ENCODE results near the gene TATDN3.
A peak's percentile ranks its signal among the peaks of the same experiment; 100 is the strongest.
"Not testable (repeated sequence)": the region's sequence is repeated elsewhere in the genome, so short reads cannot be mapped to it uniquely, and the experiment has no call there.

Gene TATDN3

GRCh38 chr1:212824201-212824600 is 32.5 kb downstream of the TATDN3 start:
- FAIRE-seq (no peak), DNase-seq (ENCODE audit: insufficient read length, low spot score) (no peak)
- no peak for TF ChIP-seq SPI1 (IDR thresholded peaks at IDR 0.05; ENCODE audit: low read depth, low read length)
- no peak for TF ChIP-seq POLR2A (IDR thresholded peaks at IDR 0.05; ENCODE audit: low read depth, low read length)
- no peak for TF ChIP-seq POLR2AphosphoS5 (IDR thresholded peaks at IDR 0.05; ENCODE audit: low read depth, low read length)
- no peak for TF ChIP-seq TAF1 (IDR thresholded peaks at IDR 0.05; ENCODE audit: low read depth, low read length)
- TF ChIP-seq PAX5 (IDR thresholded peaks at IDR 0.05; ENCODE audit: insufficient read depth, low read length, severe bottlenecking), result no peak
- no peak for TF ChIP-seq POU2F2 (IDR thresholded peaks at IDR 0.05; ENCODE audit: low read depth, low read length)

DNA sequence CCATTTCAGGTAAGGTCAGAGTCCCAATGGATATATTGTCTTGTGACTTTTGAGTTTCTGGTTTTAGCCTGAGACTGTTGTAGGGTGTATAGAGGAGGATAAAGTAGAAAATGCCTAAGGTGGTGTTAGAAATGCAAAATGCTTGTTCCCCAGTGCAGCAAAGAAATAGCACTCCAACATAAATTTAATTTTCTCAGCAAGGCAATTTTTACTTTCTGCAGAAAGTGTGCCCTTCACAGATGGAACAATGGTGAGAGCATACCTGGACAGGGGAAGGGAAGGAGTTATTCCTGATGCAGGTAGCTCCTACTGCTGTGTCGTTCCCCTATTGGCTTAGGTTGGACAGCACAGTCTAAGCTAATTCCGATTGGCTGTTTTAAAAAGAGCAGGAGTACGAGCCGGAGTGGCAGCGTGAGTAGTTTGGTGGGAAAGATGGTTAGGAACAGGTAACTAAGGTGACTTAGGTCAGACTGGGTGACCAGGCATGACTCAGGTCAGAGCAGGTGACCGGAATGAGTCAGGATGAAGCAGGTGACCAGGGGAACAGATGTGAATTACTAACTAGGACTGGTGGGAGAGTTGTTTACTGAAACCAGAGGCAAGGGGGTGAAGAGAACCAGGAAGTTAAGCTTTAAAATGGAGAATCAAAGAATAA is 34.2 kb downstream of the TATDN3 start:
- DNase-seq (ENCODE audit: insufficient read length, low spot score), result no peak
- no peak for TF ChIP-seq PAX5 (IDR thresholded peaks at IDR 0.05; ENCODE audit: insufficient read depth, low read length, severe bottlenecking)
- no peak for TF ChIP-seq POLR2AphosphoS5 (IDR thresholded peaks at IDR 0.05; ENCODE audit: low read depth, low read length)
- no peak for TF ChIP-seq POLR2A (IDR thresholded peaks at IDR 0.05; ENCODE audit: low read depth, low read length)
- TF ChIP-seq TAF1 (IDR thresholded peaks at IDR 0.05; ENCODE audit: low read depth, low read length), result no peak
- TF ChIP-seq POU2F2 (IDR thresholded peaks at IDR 0.05; ENCODE audit: low read depth, low read length), result no peak
- no peak for TF ChIP-seq SPI1 (IDR thresholded peaks at IDR 0.05; ENCODE audit: low read depth, low read length)
- FAIRE-seq, result no peak

- no peak for DNase-seq (ENCODE audit: insufficient read length, low spot score)
- no peak for FAIRE-seq
These were observed 35.6 kb downstream of the TATDN3 start for GRCh38 chr1:212827171-212827776.

GRCh38 chr1:212827831-212828278 is 36.2 kb downstream of the TATDN3 start:
- no peak for DNase-seq (ENCODE audit: insufficient read length, low spot score)

More at GRCh38 chr1:212827171-212827776, 35.6 kb downstream of the TATDN3 start:
- TF ChIP-seq PAX5 (IDR thresholded peaks at IDR 0.05; ENCODE audit: insufficient read depth, low read length, severe bottlenecking) (no peak), TAF1 (IDR thresholded peaks at IDR 0.05; ENCODE audit: low read depth, low read length) (no peak), SPI1 (IDR thresholded peaks at IDR 0.05; ENCODE audit: low read depth, low read length) (no peak), POLR2A (IDR thresholded peaks at IDR 0.05; ENCODE audit: low read depth, low read length) (no peak), POU2F2 (IDR thresholded peaks at IDR 0.05; ENCODE audit: low read depth, low read length) (no peak), POLR2AphosphoS5 (IDR thresholded peaks at IDR 0.05; ENCODE audit: low read depth, low read length) (no peak)

DNA sequence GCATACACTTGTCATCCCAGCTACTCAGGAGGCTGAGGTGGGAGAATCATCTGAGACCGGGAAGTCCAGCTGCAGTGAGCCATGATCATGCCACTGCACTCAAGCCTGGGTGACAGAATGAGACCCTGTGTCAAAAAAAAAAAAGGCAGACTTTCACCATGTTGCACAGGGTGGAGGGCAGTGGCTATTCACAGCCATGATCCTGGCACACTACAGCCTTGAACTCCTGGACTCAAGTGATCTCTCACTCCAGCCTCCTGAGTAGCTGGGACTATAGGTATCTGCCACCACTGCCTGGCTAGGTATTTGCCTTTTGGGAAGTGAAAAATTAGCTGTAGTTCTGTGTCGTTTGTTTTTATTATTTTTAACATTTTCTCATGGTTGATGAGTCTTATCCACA is 36.7 kb downstream of the TATDN3 start:
- DNase-seq (ENCODE audit: insufficient read length, low spot score) (no peak), FAIRE-seq (no peak)
- TF ChIP-seq PAX5 (IDR thresholded peaks at IDR 0.05; ENCODE audit: insufficient read depth, low read length, severe bottlenecking) (no peak), SPI1 (IDR thresholded peaks at IDR 0.05; ENCODE audit: low read depth, low read length) (no peak), POLR2AphosphoS5 (IDR thresholded peaks at IDR 0.05; ENCODE audit: low read depth, low read length) (no peak), POLR2A (IDR thresholded peaks at IDR 0.05; ENCODE audit: low read depth, low read length) (no peak), TAF1 (IDR thresholded peaks at IDR 0.05; ENCODE audit: low read depth, low read length) (no peak), POU2F2 (IDR thresholded peaks at IDR 0.05; ENCODE audit: low read depth, low read length) (no peak)

More at GRCh38 chr1:212827831-212828278, 36.2 kb downstream of the TATDN3 start:
- no peak for TF ChIP-seq POU2F2 (IDR thresholded peaks at IDR 0.05; ENCODE audit: low read depth, low read length)
- no peak for TF ChIP-seq POLR2A (IDR thresholded peaks at IDR 0.05; ENCODE audit: low read depth, low read length)
- no peak for TF ChIP-seq PAX5 (IDR thresholded peaks at IDR 0.05; ENCODE audit: insufficient read depth, low read length, severe bottlenecking)
- TF ChIP-seq TAF1 (IDR thresholded peaks at IDR 0.05; ENCODE audit: low read depth, low read length), result no peak
- TF ChIP-seq SPI1 (IDR thresholded peaks at IDR 0.05; ENCODE audit: low read depth, low read length), result no peak
- no peak for TF ChIP-seq POLR2AphosphoS5 (IDR thresholded peaks at IDR 0.05; ENCODE audit: low read depth, low read length)
- no peak for FAIRE-seq

DNA sequence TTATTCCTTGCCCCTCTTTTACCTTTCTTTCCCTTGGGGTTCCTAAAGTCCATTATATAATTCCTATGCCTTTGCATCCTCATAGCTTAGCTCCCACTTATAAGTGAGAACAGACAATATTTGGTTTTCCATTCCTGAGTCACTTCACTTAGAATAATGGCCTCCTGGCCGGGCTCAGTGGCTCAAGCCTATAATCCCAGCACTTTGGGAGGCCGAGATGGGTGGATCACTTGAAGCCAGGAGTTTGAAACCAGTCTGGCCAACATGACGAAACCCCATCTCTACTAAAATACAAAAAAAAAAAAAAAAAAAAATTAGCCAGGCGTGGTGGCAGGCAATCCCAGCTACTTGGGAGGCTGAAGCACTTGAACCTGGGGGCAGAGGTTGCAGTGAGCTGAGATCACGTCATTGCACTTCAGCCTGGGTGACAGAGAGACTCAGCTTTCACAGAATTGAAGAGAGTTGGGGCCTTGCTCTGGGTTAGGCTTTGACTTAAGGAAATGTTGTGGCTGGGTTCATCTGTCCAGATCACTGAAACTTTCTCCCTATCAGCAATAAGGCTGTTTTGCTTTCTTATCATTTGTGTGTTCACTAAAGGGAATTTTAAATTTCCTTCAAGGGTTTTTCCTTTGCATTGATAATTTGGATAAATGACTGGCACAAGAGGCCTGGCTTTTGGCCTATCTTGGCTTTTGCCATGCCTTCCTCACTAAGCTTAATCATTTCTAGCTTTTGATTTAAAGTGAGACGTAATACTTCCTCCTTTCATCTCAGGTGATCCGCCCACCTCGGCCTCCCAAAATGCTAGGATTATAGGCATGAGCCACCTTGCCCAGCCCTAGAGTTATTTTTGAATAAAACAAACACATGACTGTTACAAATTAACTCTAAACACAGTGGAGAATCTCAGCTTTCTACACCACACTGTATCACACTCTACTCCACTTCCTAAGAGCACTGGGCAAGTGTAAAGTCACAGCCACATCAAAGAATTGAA is 41.8 kb downstream of the TATDN3 start:
- TF ChIP-seq SPI1 (IDR thresholded peaks at IDR 0.05; ENCODE audit: low read depth, low read length), result peak; percentile 1; the same call in 1 of the 2 replicates
- peak; percentile 43 for FAIRE-seq
- DNase-seq (ENCODE audit: insufficient read length, low spot score), result not testable (repeated sequence)

GRCh38 chr1:212838145-212838544 is 46.5 kb downstream of the TATDN3 start:
- no peak for TF ChIP-seq SPI1 (IDR thresholded peaks at IDR 0.05; ENCODE audit: low read depth, low read length)
- DNase-seq (ENCODE audit: insufficient read length, low spot score) (no peak), FAIRE-seq (no peak)

DNA sequence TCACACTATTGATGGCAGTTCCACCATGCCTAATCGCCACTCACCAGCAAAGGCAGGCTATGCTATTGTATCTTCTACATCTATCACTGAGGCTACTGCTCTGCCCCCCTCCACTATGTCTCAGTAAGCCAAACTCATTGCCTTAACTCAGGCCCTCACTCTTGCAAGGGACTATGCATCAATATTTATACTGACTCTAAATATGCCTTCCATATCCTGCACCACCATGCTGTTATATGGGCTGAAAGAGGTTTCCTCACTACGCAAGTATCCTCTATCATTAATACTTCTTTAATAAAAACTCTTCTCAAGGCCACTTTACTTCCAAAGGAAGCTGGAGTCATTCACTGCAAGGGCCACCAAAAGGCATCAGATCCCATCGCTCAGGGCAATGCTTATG is 52.8 kb downstream of the TATDN3 start:
- DNase-seq (ENCODE audit: insufficient read length, low spot score); FAIRE-seq: not testable (repeated sequence)

GRCh38 chr1:212847549-212847948 is 55.9 kb downstream of the TATDN3 start, which contains the start of gene SPATA45:
Gene SPATA45 (minus strand): TSS chr1:212847649. CDS start chr1:212836149, 11,500 bp downstream.
- TF ChIP-seq POLR2AphosphoS5 (IDR thresholded peaks at IDR 0.05; ENCODE audit: low read depth, low read length) (no peak), SPI1 (IDR thresholded peaks at IDR 0.05; ENCODE audit: low read depth, low read length) (no peak), PAX5 (IDR thresholded peaks at IDR 0.05; ENCODE audit: insufficient read depth, low read length, severe bottlenecking) (no peak), POU2F2 (IDR thresholded peaks at IDR 0.05; ENCODE audit: low read depth, low read length) (no peak), TAF1 (IDR thresholded peaks at IDR 0.05; ENCODE audit: low read depth, low read length) (no peak), POLR2A (IDR thresholded peaks at IDR 0.05; ENCODE audit: low read depth, low read length) (no peak)
- no peak for FAIRE-seq
- DNase-seq (ENCODE audit: insufficient read length, low spot score), result no peak

Measured in GM12891 (cell line).